GM19023 (cell line): Measurements from ENCODE around the gene A3GALT2.

Experiments used
- ATAC-seq: cut with Tn5 transposase; IDR thresholded peaks from one replicate; pipeline ENCODE4 v1.9.1; 2021; ENCODE audit warnings: mild to moderate bottlenecking, moderate library complexity; ENCODE audit not compliant: unreplicated experiment

The A3GALT2 gene

GRCh38 chr1:33332881-33333280 lies 12.0 kb upstream of the A3GALT2 start:
- ATAC-seq = no peak

GRCh38 chr1:33332357-33332789 lies 11.5 kb upstream of the A3GALT2 start:
- ATAC-seq = no peak

- ATAC-seq = no peak
These were observed 10.8 kb upstream of the A3GALT2 start for GRCh38 chr1:33331444-33332356.

DNA sequence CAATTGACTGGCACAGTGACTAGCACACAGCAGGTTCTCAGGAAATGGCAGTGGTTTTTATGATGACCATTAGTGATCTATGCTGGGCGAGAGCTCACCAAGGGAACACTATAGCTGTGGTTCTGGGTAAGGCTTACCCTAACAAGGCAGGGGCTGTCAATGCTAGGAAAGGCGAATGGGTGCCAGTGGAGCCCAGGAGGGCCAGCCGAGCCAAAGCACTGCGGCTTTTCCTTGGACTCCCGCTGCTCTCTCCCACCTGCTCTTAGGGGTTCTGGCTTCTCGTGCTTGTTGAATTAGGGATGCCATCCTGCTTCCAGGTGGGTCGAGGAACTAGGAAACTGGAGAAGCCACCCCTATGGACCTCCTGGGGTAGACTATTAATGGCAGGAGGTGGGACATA lies 10.0 kb upstream of the A3GALT2 start:
- no peak for ATAC-seq

DNA sequence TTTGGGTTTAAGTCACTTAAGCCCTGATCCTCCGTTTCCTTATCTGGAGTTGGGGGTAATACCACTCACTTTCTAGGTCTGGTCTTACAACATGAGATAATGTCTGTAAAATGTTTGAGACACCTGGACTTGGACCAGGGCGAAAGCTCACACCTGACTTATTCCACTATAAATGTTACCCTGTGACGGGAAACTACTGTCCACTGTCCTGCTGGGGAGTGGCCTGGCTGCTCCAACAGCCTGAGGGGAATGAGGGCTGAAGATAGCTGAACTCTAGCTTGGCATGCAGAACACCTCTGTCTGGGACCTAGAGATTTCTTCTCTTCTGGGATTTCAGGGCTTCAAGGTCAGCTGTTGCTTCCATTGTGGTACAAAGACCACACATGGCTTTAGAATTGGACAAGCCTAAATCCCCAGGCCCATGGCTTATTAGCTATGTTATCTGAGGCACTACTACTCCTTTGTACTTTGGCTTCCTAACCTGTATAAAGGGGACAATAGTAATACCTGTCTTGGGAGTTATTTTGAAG lies 9.5 kb upstream of the A3GALT2 start:
- no peak for ATAC-seq

GRCh38 chr1:33329600-33330305 lies 8.9 kb upstream of the A3GALT2 start:
- no peak for ATAC-seq

- ATAC-seq = no peak
These were observed 7.9 kb upstream of the A3GALT2 start for GRCh38 chr1:33328817-33329216.

DNA sequence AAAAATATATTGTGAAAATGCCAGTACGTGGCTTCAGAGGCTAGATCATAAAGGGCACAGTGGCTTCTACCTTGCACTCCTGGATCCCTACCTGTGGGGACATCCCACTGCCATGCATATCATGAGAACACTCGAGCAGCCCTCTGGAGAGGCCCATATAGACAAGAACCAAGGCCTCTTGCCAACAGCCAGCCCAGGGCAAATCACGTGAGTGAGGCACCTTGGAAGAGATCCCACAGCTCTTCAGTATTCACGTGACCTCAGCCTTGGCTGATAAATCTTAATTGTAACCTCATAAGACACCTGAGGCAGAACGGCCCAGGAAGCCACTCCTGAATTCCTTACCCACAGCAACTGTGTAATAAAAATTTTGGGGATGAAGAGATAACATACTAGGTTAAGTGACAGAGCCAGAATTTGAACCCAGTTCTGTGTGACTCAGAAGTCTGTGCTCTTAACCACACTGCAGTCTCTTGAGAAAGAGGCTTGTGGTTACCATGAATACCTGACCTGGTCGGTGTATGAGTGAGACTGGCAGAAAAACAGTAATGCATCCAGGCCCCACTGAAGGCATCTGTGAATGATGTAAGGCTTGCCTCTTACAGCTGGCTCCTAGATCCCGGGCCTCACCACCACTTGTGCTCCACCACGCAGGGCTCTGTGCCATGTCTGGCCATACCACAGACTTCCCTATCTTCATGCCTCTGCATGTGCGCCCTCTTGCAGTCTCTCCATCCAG lies 6.9 kb upstream of the A3GALT2 start:
- ATAC-seq = no peak

DNA sequence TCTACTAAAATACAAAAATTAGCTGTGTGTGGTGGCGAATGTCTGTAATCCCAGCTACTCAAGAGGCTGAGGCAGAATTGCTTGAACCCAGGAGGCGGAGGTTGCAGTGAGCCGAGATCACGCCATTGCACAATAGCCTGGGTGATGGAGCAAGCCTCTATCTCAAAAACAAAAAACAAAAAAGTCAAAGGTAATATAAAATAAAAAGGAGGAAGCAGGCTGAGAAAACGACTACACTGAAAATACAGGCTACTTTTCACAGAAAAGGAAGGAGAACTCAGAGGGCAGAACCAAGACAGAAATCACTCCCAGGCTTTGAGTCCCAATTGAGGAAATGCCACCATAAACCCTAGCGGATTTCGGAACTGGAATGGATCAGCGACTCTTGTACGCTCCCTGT lies 5.9 kb upstream of the A3GALT2 start:
- no peak for ATAC-seq

GRCh38 chr1:33324677-33325575 lies 4.0 kb upstream of the A3GALT2 start:
- ATAC-seq = no peak

DNA sequence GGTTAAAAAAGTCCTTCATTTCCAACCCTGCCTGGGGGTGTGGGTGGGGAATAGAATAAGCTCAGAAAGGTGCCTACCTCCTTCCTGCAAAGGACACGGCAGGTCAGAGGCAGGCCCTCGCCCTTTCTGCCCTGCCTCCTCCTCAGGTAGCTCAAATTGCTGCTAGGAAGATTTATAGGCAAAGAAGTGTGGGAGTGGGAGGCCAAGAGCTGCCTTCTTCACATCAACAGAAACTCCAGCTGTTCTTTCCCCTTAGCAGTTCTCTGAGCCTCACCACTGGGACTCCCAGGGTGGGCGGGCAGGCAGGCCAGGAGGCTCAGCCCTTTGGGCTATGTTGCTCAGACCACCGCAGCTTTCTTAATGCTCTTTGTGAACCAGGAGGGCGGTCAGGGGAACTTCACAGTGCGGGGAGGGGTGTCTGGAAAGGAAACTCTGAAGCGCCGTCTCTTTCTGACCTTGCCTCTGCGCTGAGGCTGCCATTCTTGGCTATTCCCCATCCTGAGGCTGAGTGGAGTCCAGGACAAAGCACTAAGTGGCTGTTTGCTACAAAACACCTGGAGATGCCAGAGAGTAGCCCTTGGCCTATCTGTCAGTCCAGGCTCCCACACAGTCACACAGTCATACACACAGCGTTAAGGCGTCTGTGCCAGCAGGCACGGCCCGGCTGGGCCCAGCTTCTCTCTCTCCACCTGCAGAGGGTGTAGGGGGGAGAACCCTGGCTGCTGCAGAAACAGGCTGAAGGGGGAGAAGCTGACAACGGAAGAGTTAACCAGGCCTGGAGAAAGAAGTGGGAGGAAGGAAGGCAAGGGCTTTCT lies 3.0 kb upstream of the A3GALT2 start:
- ATAC-seq = no peak

- ATAC-seq = no peak
These were observed 2.1 kb upstream of the A3GALT2 start for GRCh38 chr1:33322870-33323585.

GRCh38 chr1:33322109-33322508 lies 1.2 kb upstream of the A3GALT2 start:
- ATAC-seq = no peak

DNA sequence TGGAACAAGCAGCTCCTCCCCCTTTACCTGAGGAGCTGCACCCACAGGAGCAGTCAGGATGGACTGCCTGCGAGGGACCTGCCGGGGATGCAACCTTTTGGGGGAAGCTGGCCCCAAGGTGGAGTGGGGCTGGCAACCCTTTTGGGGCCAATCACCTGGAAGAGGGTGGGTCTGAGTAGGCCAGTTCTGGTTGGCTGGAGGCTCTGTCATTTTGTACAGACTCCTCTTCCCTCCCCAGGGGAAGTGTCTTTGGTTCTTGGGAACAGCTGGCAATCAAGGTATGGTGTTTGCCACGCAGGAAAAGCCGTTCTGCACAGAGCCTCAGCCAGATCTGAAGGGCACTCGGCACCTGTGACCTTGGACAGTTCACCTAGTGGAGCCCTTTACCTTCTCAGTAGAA lies 280 bp upstream of the A3GALT2 start:
- ATAC-seq = no peak

DNA sequence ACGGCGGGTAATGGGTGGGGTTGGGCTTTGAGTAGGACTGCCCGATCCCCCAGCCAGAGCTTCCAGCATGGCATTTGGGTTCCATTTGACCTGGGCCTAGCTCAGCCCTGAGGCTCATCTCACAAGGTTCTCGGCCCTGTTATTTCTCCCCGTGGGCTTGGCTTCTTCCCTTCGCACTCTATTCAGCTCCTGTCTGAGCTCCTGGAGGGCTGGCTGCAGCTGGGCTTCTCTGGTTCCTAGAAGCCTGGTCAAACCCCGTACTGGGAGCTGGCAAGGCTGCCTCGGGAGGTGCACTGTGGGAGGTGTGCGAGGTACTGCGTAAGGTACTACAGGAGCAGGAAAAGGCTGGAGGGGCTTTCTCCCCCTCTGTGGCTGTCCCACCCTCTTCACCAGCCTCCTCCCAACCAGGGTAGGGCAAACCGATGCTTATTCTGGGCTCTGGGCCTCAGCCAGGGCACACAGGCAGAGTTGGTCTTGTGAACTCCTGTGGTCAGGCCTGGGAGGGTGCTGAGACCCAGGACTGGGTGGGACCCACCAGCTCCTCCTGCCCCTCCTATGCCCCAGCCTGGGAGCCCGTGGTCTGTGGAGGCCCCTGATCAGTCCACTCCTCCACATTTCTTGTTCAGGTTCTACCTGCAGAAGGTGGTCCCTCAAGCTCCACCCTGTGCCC lies 814 bp downstream of the A3GALT2 start:
- no peak for ATAC-seq

DNA sequence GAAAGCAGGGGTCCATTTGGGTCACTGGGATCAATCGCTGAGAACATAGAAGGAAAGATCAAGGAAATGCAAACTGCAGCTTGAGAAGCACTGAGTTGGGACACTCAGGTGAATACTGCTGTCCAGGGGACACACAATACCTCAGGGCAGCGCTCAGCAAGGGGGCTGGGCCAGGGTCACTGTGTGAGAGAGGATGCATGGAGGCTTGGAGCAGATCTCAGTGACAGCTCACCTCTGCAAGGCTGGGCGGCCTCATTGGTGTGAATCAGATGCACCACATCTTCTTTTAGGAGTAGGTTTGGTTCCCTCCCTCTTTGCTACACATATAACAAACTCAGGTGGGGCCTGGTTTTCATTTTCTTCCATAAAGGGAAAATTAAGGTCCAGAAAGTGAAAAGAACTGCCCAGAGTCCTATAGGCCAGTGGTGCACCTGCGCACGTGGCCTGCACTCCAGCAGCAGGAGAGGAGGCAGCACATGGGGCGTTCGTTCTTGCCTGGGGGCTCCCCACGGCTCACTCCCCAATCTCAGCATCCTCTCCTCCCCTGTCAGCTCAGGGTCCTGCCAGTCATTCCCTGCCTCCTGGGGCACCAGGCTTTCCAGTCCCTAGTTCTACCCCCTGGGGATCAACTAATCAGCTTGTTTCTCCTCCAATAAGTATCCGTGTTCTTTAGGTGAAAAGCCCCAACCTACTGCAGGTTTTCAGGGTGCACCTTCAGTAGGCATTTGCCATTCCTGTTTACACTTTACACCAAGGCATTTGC lies 1.5 kb downstream of the A3GALT2 start:
- no peak for ATAC-seq

- no peak for ATAC-seq
These were observed 3.0 kb downstream of the A3GALT2 start for GRCh38 chr1:33317946-33318345.
